SK-N-SH treated with all-trans-retinoic acid at 6 μM for 48 hours (cell line): ENCODE data around the gene RFFL.

Experiments
- ARNTL ChIP-seq: fragments of 450-650 bp; formaldehyde crosslinking; IDR thresholded peaks from 2 replicates; pipeline ENCODE4 v1.5.0; 2020; ENCODE audit warnings: low read depth, mild to moderate bottlenecking, moderate library complexity, borderline replicate concordance
- CREB5 ChIP-seq: fragments of 250-450 bp; sonication (Bioruptor Pico); IDR thresholded peaks from 2 replicates; pipeline ENCODE4 v1.5.1; 2020; ENCODE audit warnings: low read depth, mild to moderate bottlenecking, moderate library complexity
- CSDC2 ChIP-seq: fragments of 250-450 bp; sonication (Bioruptor Pico); IDR thresholded peaks from 2 replicates; pipeline ENCODE4 v1.5.0; 2020; ENCODE audit warnings: mild to moderate bottlenecking, moderate library complexity
- PATZ1 ChIP-seq: fragments of 250-450 bp; sonication (Bioruptor Pico); IDR thresholded peaks from 2 replicates; pipeline ENCODE4 v1.8.0; 2020; ENCODE audit warnings: mild to moderate bottlenecking, moderate library complexity, borderline replicate concordance
- POU6F1 ChIP-seq: fragments of 250-450 bp; sonication (Bioruptor Pico); IDR thresholded peaks from 2 replicates; pipeline ENCODE4 v1.8.0; 2021; ENCODE audit warnings: low read depth, mild to moderate bottlenecking, moderate library complexity, borderline replicate concordance
- RARB ChIP-seq: fragments of 250-450 bp; sonication (Bioruptor Pico); IDR thresholded peaks from 2 replicates; pipeline ENCODE4 v1.8.0; 2021; ENCODE audit warnings: mild to moderate bottlenecking, moderate library complexity
- TCF4 ChIP-seq: fragments of 250-450 bp; sonication (Bioruptor Pico); IDR thresholded peaks from 2 replicates; pipeline ENCODE4 v1.8.0; 2021; ENCODE audit warnings: mild to moderate bottlenecking, moderate library complexity, borderline replicate concordance
- TOX ChIP-seq: fragments of 250-450 bp; sonication (Bioruptor Pico); IDR thresholded peaks from 2 replicates; pipeline ENCODE4 v1.8.0; 2021; ENCODE audit warnings: mild to moderate bottlenecking, moderate library complexity, borderline replicate concordance
- ZNF70 ChIP-seq: fragments of 450-650 bp; formaldehyde crosslinking; IDR thresholded peaks from 2 replicates; pipeline ENCODE4 v1.5.0; 2020; ENCODE audit warnings: mild to moderate bottlenecking, moderate library complexity

- TF ChIP-seq ZNF70 (CRISPR knock-in tag) (no peak), RARB (CRISPR knock-in tag) (no peak), POU6F1 (CRISPR knock-in tag) (no peak), TOX (no peak), CREB5 (CRISPR knock-in tag) (no peak), PATZ1 (no peak), CSDC2 (CRISPR knock-in tag) (no peak), TCF4 (no peak), ARNTL (CRISPR knock-in tag) (no peak)
Measured at GRCh38 chr17:35069311-35069710, 5.8 kb upstream of the RFFL start.
